Adrenal gland (tissue), 12 donors: ENCODE measurements around the gene SPOCK2. TPM values are rescaled to one million over a fixed set of nuclear protein-coding genes. Genes with fewer than 3 reads are reported as not detected.
A peak's percentile ranks its signal among the peaks of the same experiment; 100 is the strongest.

Source experiments
- DNase-seq, 7 donors: peaks; one replicate each; pipeline ENCODE4 v3.0.0-alpha.2; 2019 to 2020
- H3K27ac ChIP-seq, 5 donors: fragments of 200-600 bp; sonication (generic) in 4 of 5; 1 replicate in 3 of 5; 2 replicates in 2 of 5; pipeline versions ENCODE4 v1.5.1 to v1.8.0; 2016 to 2020; ENCODE audit warnings: mild to moderate bottlenecking in 1 of 5
- H3K27me3 ChIP-seq: fragments of 200-600 bp; 2 replicates; pipeline ENCODE4 v1.8.0; 2021
- H3K36me3 ChIP-seq, 2 donors: fragments of 200-600 bp; replicated peaks in 1 of 2; 1 replicate in 1 of 2; 2 replicates in 1 of 2; pipeline versions ENCODE4 v1.5.1 to v1.8.0; 2018 to 2022
- H3K4me1 ChIP-seq, 2 donors: fragments of 200-600 bp; replicated peaks in 1 of 2; 1 replicate in 1 of 2; 2 replicates in 1 of 2; pipeline versions ENCODE4 v1.5.1 to v1.8.0; 2018 to 2021
- H3K4me3 ChIP-seq, 4 donors: fragments of 200-600 bp; sonication (generic) in 3 of 4; one replicate each; pipeline ENCODE4 v1.5.1; 2016 to 2018
- H3K9me3 ChIP-seq, 3 donors: fragments of 200-600 bp; sonication (generic) in 1 of 3; replicated peaks in 1 of 3; 1 replicate in 2 of 3; 2 replicates in 1 of 3; pipeline versions ENCODE4 v1.5.1 to v1.8.0; 2016 to 2021
- POLR2A ChIP-seq, 2 donors: fragments of 450-650 bp; IDR thresholded peaks; one replicate each; pipeline ENCODE4 v1.6.1; 2017; ENCODE audit warnings: antibody characterized with exemption in 2 of 2, mild to moderate bottlenecking in 2 of 2, moderate library complexity in 1 of 2
- WGBS, 4 donors: extraction: QIAGEN DNeasy Blood & Tissue Kit in 2 of 4; methylation state at CpG; one replicate each; pipeline versions ENCODE4 v1.1.5 to v1.1.7; 2013 to 2017; 5-methylcytosine and 5-hydroxymethylcytosine counted together
- intact Hi-C, 2 donors: fragments of 100-400 bp; cut with DNase I; formaldehyde crosslinking; loops; one replicate each; pipeline versions ENCODE4 v1.14.1 to v1.15.0; 2022 to 2023
- polyA plus RNA-seq, 3 donors: library from polyadenylated mRNA; stranded (reverse); fragments of 200-250 nt in 2 of 3; fragments of 350-450 nt in 1 of 3; fragmentation: Illumina TruSeq in 1 of 3; extraction: RNeasy Lipid Tissue Mini Kit (QIAGEN cat#74804) in 1 of 3; gene quantifications; one replicate each; pipeline ENCODE4 v1.2.3, GENCODE V29; 2013 to 2014
- total RNA-seq, 9 donors: library from RNA; depleted of rRNA in 4 of 9; stranded (reverse); fragments of >200 nt in 4 of 9; fragments of 120-200 nt in 1 of 9; fragmentation: NEBNext Ultra II Directional in 1 of 9; extraction: Animal tissue kit (Norgen Biotek cat#: 25700) in 1 of 9; gene quantifications; one replicate each; pipeline versions ENCODE4 v1.1.0 to v1.2.4, GENCODE V29; 2013 to 2023
- TF ChIP-seq, protein P1 (sequence below), 6 experiments: fragments of 450-650 bp in 4 of 6; fragments of 200-600 bp in 2 of 6; sonication (generic) in 1 of 6; IDR thresholded peaks; 1 replicate in 5 of 6; 2 replicates in 1 of 6; pipeline versions ENCODE4 v1.5.1 to v1.8.0; 2016 to 2021; ENCODE audit warnings: antibody characterized with exemption in 6 of 6, mild to moderate bottlenecking in 2 of 6, moderate library complexity in 1 of 6
- donor health status: healthy with polysubstance abuse.
- donor health status: Bipolar disorder and iron deficiency.
- donor health status: DM: yes; HTN: yes; CAD: no.
- donor health status: DM: no; HTN: no; CAD: no.
- donor health status: DM: no; HTN: no; CAD: no.
- donor health status: DM: yes; HTN: yes; CAD: no.

Gene SPOCK2
- total and polyA plus RNA-seq, 12 donors: 11.7 to 68.9 (median 37.4) TPM

DNA sequence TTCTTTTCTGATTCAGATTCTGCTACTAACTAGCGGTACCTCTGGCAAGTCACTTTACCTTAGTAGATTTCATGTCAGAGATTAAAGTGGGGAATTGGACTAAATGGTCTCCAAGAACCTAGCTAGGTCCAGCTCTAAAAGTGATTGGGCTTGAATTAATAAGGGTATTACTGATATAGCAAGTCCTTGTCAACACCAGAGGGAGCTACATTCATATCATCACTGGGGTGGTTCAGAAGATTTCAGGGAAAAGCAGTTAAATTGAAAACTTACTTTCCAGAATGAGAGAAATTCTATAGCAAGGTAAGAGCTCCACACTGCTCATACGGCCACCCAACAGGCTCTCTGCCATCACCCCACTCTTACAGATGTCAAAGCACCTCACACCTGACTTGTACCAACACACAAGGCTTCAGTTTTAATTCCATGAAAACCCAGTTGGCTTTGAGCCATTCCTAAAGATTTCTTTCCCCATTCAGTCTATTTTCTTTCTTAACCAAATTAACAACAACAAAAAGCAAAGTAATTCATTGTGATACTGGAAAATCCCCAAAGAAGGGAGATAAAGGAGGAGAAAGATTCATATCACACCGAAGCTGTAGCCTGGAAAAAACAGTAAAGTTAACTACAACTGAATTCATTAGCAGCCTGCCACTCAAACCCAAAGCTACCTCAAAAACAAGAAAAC lies 38.0 kb upstream of the SPOCK2 start:
- Histone ChIP-seq H3K4me3 (no peak overlapping the region), H3K27me3 (no peaks in the 10 kb centered on the region), H3K4me1 (peaks cover 4 to 17% of the 10 kb centered on the region in 2 donors), H3K27ac (no peak overlapping the region), H3K9me3 (no peaks in the 10 kb centered on the region), H3K36me3 (no peaks in the 10 kb centered on the region)
- TF ChIP-seq, protein P1, sequence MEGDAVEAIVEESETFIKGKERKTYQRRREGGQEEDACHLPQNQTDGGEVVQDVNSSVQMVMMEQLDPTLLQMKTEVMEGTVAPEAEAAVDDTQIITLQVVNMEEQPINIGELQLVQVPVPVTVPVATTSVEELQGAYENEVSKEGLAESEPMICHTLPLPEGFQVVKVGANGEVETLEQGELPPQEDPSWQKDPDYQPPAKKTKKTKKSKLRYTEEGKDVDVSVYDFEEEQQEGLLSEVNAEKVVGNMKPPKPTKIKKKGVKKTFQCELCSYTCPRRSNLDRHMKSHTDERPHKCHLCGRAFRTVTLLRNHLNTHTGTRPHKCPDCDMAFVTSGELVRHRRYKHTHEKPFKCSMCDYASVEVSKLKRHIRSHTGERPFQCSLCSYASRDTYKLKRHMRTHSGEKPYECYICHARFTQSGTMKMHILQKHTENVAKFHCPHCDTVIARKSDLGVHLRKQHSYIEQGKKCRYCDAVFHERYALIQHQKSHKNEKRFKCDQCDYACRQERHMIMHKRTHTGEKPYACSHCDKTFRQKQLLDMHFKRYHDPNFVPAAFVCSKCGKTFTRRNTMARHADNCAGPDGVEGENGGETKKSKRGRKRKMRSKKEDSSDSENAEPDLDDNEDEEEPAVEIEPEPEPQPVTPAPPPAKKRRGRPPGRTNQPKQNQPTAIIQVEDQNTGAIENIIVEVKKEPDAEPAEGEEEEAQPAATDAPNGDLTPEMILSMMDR (IDR thresholded peaks at IDR 0.05): peak; percentile 18 to 67 (median 54)
- TF ChIP-seq POLR2A (IDR thresholded peaks at IDR 0.05): no peak
- intact Hi-C loops: loop anchor here (10.0 kb wide), 2 partner anchors 98 to 208 kb away; no protein-coding TSS in a partner anchor
- WGBS, 4 donors: 77 to 84% (median 82%) methylated on average over 3 of the region's 3 CpGs
- DNase-seq: peak in 2 of 7 donors; percentile 16 to 30

DNA sequence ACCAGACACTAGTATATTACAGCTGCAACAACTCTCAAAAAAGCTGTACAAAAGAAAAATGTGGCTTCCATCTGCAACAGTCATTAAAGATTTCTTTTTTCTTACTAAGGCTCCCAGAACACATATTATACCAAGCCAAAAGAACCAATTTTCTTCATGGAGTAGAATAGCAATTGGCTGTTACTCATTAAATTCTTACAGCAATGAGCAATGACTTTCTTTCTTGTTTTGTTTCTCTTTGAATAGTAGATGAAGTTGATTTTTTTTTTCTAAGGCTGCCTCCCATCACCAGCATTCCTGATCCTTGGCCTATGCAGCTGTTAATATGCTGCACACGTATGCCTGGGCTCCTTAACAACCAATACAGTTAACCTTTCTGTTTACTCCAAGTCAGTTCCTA lies 36.6 kb upstream of the SPOCK2 start:
- intact Hi-C loops: loop anchor here (10.0 kb wide), 2 partner anchors 100 to 210 kb away; no protein-coding TSS in a partner anchor
- Histone ChIP-seq H3K4me1 (peaks cover 4 to 17% of the 10 kb centered on the region in 2 donors), H3K4me3 (no peak overlapping the region), H3K27ac (peak overlapping the region in 1 of 5 donors; percentile 14), H3K27me3 (no peaks in the 10 kb centered on the region), H3K9me3 (no peaks in the 10 kb centered on the region), H3K36me3 (no peaks in the 10 kb centered on the region)
- no peak for DNase-seq
- WGBS, 4 donors: 71 to 87% (median 81%) methylated on average over 1 of the region's 1 CpG
- TF ChIP-seq, protein P1 (IDR thresholded peaks at IDR 0.05): no peak
- no peak for TF ChIP-seq POLR2A (IDR thresholded peaks at IDR 0.05)

DNA sequence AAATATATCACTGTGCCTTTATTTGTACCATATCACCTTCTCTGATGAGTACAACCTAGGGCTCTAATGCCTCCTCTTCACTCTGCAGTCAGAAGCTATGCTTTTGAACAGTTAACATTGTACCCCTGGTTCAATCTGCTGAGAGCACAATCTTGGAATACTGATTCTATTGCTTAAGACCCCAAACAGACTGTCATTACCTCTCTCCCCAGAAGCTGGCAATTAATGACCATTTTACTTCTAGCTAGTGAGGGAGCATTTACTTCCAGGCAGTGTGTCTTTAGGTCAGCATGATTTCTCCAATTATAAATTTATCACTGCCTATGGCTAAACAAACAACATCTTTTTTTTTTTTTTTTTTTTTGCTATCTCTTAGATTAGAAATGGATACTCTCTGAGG lies 36.0 kb upstream of the SPOCK2 start:
- H3K27ac ChIP-seq: no peak overlapping the region
- no peak for TF ChIP-seq POLR2A (IDR thresholded peaks at IDR 0.05)
- TF ChIP-seq, protein P1 (IDR thresholded peaks at IDR 0.05): no peak
- intact Hi-C loops: loop anchor here (10.0 kb wide), 2 partner anchors 100 to 210 kb away; no protein-coding TSS in a partner anchor
- H3K9me3 ChIP-seq: no peaks in the 10 kb centered on the region
- no peaks in the 10 kb centered on the region for H3K36me3 ChIP-seq
- no peak overlapping the region for H3K4me3 ChIP-seq
- H3K4me1 ChIP-seq: peaks cover 4 to 17% of the 10 kb centered on the region in 2 donors
- no peak for DNase-seq
- H3K27me3 ChIP-seq: no peaks in the 10 kb centered on the region

DNA sequence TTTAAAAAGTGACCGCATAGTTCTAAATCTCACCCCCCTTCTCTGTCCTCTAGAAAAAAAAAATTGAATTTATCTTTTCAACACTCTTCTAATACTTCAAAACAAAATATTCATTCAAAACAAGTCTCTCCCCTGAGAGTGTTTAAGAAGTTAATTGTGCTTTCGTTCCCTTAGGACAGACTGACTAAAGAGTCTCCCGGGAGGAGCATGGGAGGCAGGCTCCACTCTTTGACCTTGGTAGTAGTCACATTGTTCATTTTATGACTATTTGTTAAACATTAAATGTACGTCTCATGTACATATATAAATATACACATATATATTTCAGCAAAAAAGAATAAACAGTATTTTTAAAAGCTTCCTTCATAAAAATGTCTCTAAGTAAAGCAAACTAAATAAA lies 35.3 kb upstream of the SPOCK2 start:
- Histone ChIP-seq H3K27me3 (no peaks in the 10 kb centered on the region), H3K36me3 (no peaks in the 10 kb centered on the region), H3K4me1 (peaks cover 4 to 17% of the 10 kb centered on the region in 2 donors), H3K27ac (no peak overlapping the region), H3K9me3 (no peaks in the 10 kb centered on the region), H3K4me3 (no peak overlapping the region)
- intact Hi-C loops: loop anchor here (10.0 kb wide), 2 partner anchors 101 to 211 kb away; no protein-coding TSS in a partner anchor
- DNase-seq: no peak
- WGBS, 4 donors: 62 to 82% (median 74%) methylated on average over 4 of the region's 4 CpGs
- no peak for TF ChIP-seq POLR2A (IDR thresholded peaks at IDR 0.05)
- TF ChIP-seq, protein P1 (IDR thresholded peaks at IDR 0.05): no peak
